Psoas muscle (tissue), 8 donors: Measurements from ENCODE around the gene ATAD2B. TPM values are rescaled to one million over a fixed set of nuclear protein-coding genes. Genes with fewer than 3 reads are reported as not detected.

ENCODE experiments used
- ATAC-seq, 4 donors: fragments of 200-7000 bp; cut with Tn5 transposase; one replicate each; pipeline ENCODE4 v1.9.1; 2020; ENCODE audit warnings: moderate library complexity in 3 of 4, mild to moderate bottlenecking in 2 of 4
- DNase-seq, 2 donors: peaks; one replicate each; pipeline ENCODE4 v3.0.0-alpha.2; 2020
- H3K27ac ChIP-seq: fragments of 200-600 bp; one replicate; pipeline ENCODE4 v1.8.0; 2022
- H3K27me3 ChIP-seq, 3 donors: fragments of 200-600 bp in 1 of 3; one replicate each; pipeline versions ENCODE4 v1.6.1 to v1.8.0; 2013 to 2022; ENCODE audit warnings: low read length in 2 of 3, mild to moderate bottlenecking in 2 of 3, moderate library complexity in 1 of 3; ENCODE audit not compliant: insufficient read depth in 3 of 3
- H3K36me3 ChIP-seq, 2 donors: fragments of 200-600 bp in 1 of 2; one replicate each; pipeline versions ENCODE4 v1.6.1 to v1.8.0; 2013 to 2022; ENCODE audit warnings: low read depth in 1 of 2, mild to moderate bottlenecking in 1 of 2, moderate library complexity in 1 of 2; ENCODE audit not compliant: insufficient read depth in 1 of 2
- H3K4me1 ChIP-seq: fragments of 200-600 bp; one replicate; pipeline ENCODE4 v1.8.0; 2022
- H3K4me3 ChIP-seq: fragments of 200-600 bp; one replicate; pipeline ENCODE4 v1.8.0; 2022; ENCODE audit warnings: mild to moderate bottlenecking
- H3K9me3 ChIP-seq: fragments of 200-600 bp; one replicate; pipeline ENCODE4 v1.8.0; 2022
- WGBS, 3 donors: extraction: QIAGEN DNeasy Blood & Tissue Kit; methylation state at CpG; one replicate each; pipeline versions ENCODE4 v1.1.6 to v1.1.7; 2013; 5-methylcytosine and 5-hydroxymethylcytosine counted together
- intact Hi-C, 2 donors: fragments of 100-400 bp; cut with DNase I; formaldehyde crosslinking; loops; one replicate each; pipeline versions ENCODE4 v1.11.0 to v1.14.2; 2022
- polyA plus RNA-seq, 3 donors: library from polyadenylated mRNA; stranded (reverse); fragments of 200-250 nt; gene quantifications; one replicate each; pipeline ENCODE4 v1.2.3, GENCODE V29; 2013
- total RNA-seq, 4 donors: library from RNA; stranded (reverse); fragmentation: NEBNext Ultra II Directional in 2 of 4; extraction: Animal tissue kit (Norgen Biotek cat#: 25700) in 2 of 4; gene quantifications; one replicate each; pipeline versions ENCODE4 v1.2.1 to v1.2.4, GENCODE V29; 2021 to 2023
- TF ChIP-seq, protein P1 (sequence below): fragments of 200-600 bp; IDR thresholded peaks from one replicate; pipeline ENCODE4 v1.8.0; 2022; ENCODE audit warnings: antibody characterized with exemption
- donor health status: healthy with polysubstance abuse.
- donor health status: DM: no; HTN: no; CAD: no; lungs with moderate emphysema.
- donor health status: Bipolar disorder and iron deficiency.
- donor health status: healthy.
- donor health status: DM: yes; HTN: yes; CAD: no.
- donor health status: DM: no; HTN: no; CAD: no.
- donor health status: DM: no; HTN: no; CAD: no.
- donor health status: DM: yes; HTN: yes; CAD: no.

Gene ATAD2B
- total and polyA plus RNA-seq, 7 donors, result 2.6 to 12.5 (median 7.7) TPM

DNA sequence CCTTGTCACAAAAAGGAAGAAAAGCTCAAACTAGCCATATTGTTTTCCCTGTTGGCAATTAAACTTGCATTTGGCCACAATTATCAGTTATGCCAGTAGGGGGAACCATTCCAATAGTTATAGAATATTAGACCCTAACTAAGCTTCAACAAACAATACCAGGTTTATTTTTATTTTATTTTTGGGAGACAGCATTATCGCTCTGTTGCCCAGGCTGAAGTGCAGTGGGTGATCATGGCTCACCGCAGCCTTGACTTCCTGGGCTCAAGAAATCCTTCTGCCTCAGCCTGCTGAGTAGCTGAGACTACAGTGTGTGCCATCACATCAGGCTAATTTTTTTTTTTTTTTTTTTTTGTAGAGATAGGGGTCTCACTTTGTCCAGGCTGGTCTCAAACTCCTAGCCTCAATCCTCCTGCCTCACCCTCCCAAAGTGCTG is 102.1 kb downstream of the ATAD2B start:
- Histone ChIP-seq H3K27me3 (no peaks in the 10 kb centered on the region), H3K9me3 (no peaks in the 10 kb centered on the region), H3K4me1 (no peaks in the 10 kb centered on the region), H3K4me3 (no peak overlapping the region), H3K27ac (no peak overlapping the region), H3K36me3 (peaks cover 0 to 44% of the 10 kb centered on the region in 2 donors)
- no peak for DNase-seq
- 39 to 51% (median 49%) methylated on average over 2 of the region's 2 CpGs for WGBS, 3 donors
- intact Hi-C loops, result loop anchor here in 1 of 2 donors (2.0 kb wide), 1 partner anchor 260 kb away; the partner anchor contains the start of gene TP53I3
- peak in 3 of 4 donors; percentile 35 to 59 (median 53) for ATAC-seq
- TF ChIP-seq, protein P1, sequence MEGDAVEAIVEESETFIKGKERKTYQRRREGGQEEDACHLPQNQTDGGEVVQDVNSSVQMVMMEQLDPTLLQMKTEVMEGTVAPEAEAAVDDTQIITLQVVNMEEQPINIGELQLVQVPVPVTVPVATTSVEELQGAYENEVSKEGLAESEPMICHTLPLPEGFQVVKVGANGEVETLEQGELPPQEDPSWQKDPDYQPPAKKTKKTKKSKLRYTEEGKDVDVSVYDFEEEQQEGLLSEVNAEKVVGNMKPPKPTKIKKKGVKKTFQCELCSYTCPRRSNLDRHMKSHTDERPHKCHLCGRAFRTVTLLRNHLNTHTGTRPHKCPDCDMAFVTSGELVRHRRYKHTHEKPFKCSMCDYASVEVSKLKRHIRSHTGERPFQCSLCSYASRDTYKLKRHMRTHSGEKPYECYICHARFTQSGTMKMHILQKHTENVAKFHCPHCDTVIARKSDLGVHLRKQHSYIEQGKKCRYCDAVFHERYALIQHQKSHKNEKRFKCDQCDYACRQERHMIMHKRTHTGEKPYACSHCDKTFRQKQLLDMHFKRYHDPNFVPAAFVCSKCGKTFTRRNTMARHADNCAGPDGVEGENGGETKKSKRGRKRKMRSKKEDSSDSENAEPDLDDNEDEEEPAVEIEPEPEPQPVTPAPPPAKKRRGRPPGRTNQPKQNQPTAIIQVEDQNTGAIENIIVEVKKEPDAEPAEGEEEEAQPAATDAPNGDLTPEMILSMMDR, result peak; percentile 72

DNA sequence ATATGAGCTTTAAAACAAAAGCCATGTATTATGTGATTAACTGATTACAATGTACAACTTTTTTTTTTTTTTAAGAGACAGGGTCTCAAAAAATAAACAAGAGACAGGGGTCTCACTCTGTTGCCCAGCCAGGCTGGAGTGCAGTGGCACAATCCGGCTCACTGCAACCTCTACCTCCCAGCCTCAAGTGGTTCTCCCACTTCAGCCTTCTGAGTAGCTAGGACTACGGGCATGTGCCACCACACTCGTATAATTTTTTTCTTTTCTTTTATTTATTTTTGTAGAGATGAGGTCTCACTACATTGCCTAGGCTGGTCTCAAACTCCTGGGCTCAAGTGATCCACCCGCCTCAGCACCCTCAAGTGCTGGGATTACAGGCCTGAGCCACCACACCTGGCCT is 103.1 kb downstream of the ATAD2B start:
- H3K4me3 ChIP-seq, result no peak overlapping the region
- intact Hi-C loops, result loop anchor here in 1 of 2 donors (2.0 kb wide), 1 partner anchor 261 kb away; the partner anchor contains the start of gene TP53I3
- DNase-seq (no peak), ATAC-seq (no peak)
- WGBS, 3 donors, result 70 to 73% (median 71%) methylated on average over 4 of the region's 4 CpGs
- TF ChIP-seq, protein P1, result no peak
- no peak overlapping the region for H3K27ac ChIP-seq
- no peaks in the 10 kb centered on the region for H3K4me1 ChIP-seq
- H3K36me3 ChIP-seq, result peaks cover 0 to 46% of the 10 kb centered on the region in 2 donors
- no peaks in the 10 kb centered on the region for H3K9me3 ChIP-seq
- H3K27me3 ChIP-seq, result no peaks in the 10 kb centered on the region

DNA sequence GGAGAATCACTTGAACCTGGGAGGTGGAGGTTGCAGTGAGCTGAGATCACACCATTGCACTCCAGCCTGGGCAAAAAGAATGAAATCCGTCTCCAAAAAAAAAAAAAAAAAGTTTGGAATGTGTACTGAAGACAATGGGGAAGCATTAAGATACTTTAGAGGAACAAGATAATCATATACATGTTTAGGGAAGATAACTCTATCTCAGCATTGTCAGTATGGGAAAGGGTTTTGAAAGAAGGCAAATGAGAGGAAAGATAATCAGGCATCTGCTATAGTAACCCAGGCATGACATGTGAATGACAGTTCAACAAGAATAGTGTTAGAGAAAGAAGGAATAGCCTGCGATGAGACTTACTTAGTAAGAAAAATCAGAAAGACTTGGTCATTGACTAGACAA is 112.0 kb downstream of the ATAD2B start:
- WGBS, 3 donors, result 93 to 96% (median 96%) methylated on average over 2 of the region's 2 CpGs
- Histone ChIP-seq H3K27ac (no peak overlapping the region), H3K9me3 (no peaks in the 10 kb centered on the region), H3K27me3 (no peaks in the 10 kb centered on the region), H3K4me3 (no peak overlapping the region), H3K36me3 (peaks cover 0 to 51% of the 10 kb centered on the region in 2 donors), H3K4me1 (no peaks in the 10 kb centered on the region)
- intact Hi-C loops, result no loop called here
- DNase-seq, result no peak
- TF ChIP-seq, protein P1, result no peak
- ATAC-seq, result no peak

DNA sequence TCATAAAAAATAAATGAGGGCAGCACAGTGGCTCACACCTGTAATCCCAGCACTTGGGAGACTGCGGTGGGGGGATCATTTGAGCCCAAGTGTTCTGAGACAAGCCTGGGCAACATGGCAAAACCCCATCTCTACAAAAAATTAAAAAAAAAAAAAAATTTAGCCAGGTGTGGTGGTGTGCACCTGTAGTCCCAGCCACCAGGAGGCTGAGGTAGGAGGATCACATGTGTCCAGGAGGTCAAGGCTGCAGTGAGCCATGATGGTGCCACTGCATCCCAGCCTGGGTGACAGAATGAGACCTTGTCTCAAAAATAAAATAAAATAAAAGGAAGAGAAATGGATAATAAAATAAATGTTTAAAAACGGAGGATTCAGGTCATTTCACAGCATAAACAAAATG is 113.5 kb downstream of the ATAD2B start:
- ATAC-seq (no peak), DNase-seq (no peak)
- no peaks in the 10 kb centered on the region for H3K9me3 ChIP-seq
- WGBS, 3 donors, result 96 to 99% (median 96%) methylated on average over 2 of the region's 2 CpGs
- H3K27ac ChIP-seq, result no peak overlapping the region
- H3K27me3 ChIP-seq, result no peaks in the 10 kb centered on the region
- no peaks in the 10 kb centered on the region for H3K4me1 ChIP-seq
- peaks cover 0 to 51% of the 10 kb centered on the region in 2 donors for H3K36me3 ChIP-seq
- H3K4me3 ChIP-seq, result no peak overlapping the region
- intact Hi-C loops, result no loop called here
- TF ChIP-seq, protein P1, result no peak

DNA sequence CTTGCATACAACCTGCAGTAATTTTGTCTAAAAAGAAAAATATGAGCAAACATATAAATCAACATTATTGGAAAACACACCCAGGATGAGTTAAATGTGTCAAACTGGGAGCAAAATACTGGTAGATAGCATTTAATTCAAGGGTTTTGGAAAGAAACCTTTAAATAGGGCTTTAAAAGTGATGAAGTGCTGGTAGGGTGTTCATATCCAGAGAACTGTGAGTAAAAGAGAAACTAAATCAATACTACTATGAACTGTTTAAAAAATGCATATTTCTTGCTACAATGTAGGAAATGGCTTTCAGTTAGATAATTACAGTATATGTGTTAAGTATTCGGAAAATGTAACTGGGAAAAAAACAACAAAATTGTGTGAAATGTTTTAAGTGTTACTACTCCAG is 117.8 kb downstream of the ATAD2B start:
- TF ChIP-seq, protein P1, result no peak
- DNase-seq, result no peak
- Histone ChIP-seq H3K4me3 (no peak overlapping the region), H3K4me1 (no peaks in the 10 kb centered on the region), H3K9me3 (no peaks in the 10 kb centered on the region), H3K27me3 (no peaks in the 10 kb centered on the region), H3K27ac (no peak overlapping the region), H3K36me3 (peaks cover 0 to 32% of the 10 kb centered on the region in 2 donors)
- no peak for ATAC-seq
- intact Hi-C loops, result no loop called here
- 95 to 96% (median 95%) methylated on average over 1 of the region's 1 CpG for WGBS, 3 donors
